ENCODE results near the gene SURF1. TPM values are rescaled to one million over a fixed set of nuclear protein-coding genes. Genes with fewer than 3 reads are reported as not detected.
"Not testable (repeated sequence)": the region's sequence is repeated elsewhere in the genome, so short reads cannot be mapped to it uniquely, and the experiment has no call there.

The SURF1 gene
- total RNA-seq, 1 experiment from 2014 or later, result 57.5 TPM

DNA sequence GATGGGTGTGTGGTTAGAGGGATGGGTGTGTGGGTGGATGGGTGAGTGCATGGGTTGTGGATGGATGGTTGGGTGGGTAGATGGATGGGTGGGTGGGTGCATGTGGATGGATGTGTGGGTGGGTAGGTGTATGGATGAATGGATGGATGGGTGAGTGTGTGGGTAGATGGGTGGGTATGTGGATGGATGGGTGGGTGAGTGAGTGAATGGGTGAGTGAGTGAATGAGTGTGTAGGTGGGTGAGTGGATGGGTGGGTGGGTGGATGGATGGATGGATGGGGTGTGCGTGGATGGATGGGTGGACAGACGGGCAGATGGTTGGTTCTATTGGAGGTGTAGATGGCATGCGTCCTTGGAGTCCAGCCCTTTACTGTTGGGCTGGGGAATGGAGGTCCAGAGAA, 37.1 kb upstream of the SURF1 start:
- DNase-seq, result no peak
- H3K4me1 Mint-ChIP-seq (ENCODE audit: low read depth, unreplicated experiment), result peaks cover 5% of the 10 kb centered on the region
- H3K36me3 Mint-ChIP-seq (ENCODE audit: insufficient read depth, unreplicated experiment), result no peaks in the 10 kb centered on the region
- no TSS peak for BruUV-seq (replicated peaks)
- H3K9me3 Mint-ChIP-seq (ENCODE audit: unreplicated experiment), result no peaks in the 10 kb centered on the region
- H3K4me1 ChIP-seq, result peaks cover 17% of the 10 kb centered on the region
- H3K27ac Mint-ChIP-seq (ENCODE audit: unreplicated experiment), result no peak overlapping the region
- TF ChIP-seq, protein P1, sequence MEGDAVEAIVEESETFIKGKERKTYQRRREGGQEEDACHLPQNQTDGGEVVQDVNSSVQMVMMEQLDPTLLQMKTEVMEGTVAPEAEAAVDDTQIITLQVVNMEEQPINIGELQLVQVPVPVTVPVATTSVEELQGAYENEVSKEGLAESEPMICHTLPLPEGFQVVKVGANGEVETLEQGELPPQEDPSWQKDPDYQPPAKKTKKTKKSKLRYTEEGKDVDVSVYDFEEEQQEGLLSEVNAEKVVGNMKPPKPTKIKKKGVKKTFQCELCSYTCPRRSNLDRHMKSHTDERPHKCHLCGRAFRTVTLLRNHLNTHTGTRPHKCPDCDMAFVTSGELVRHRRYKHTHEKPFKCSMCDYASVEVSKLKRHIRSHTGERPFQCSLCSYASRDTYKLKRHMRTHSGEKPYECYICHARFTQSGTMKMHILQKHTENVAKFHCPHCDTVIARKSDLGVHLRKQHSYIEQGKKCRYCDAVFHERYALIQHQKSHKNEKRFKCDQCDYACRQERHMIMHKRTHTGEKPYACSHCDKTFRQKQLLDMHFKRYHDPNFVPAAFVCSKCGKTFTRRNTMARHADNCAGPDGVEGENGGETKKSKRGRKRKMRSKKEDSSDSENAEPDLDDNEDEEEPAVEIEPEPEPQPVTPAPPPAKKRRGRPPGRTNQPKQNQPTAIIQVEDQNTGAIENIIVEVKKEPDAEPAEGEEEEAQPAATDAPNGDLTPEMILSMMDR (IDR thresholded peaks at IDR 0.05; ENCODE audit: insufficient read depth in 1 of 2, low read depth in 1 of 2, low read length in 1 of 2, severe bottlenecking in 1 of 2, unreplicated experiment in 1 of 2), result no peak
- H3K27me3 Mint-ChIP-seq (ENCODE audit: insufficient read depth, unreplicated experiment), result no peaks in the 10 kb centered on the region
- no peaks in the 10 kb centered on the region for H3K36me3 ChIP-seq (ENCODE audit: control insufficient read depth, insufficient read depth, low read length)
- intact Hi-C loops (cut with micrococcal nuclease; ENCODE audit: unreplicated experiment), result no loop called here
- H3K4me3 ChIP-seq (ENCODE audit: low read depth, low read length), result no peak overlapping the region
- CTCF ChIA-PET, result no interaction called here
- no peak overlapping the region for H3K4me3 Mint-ChIP-seq (ENCODE audit: unreplicated experiment)
- H3K9me3 ChIP-seq, result no peaks in the 10 kb centered on the region
- POLR2A ChIA-PET, result no interaction called here
- H3K27me3 ChIP-seq (replicated peaks; ENCODE audit: control insufficient read depth, insufficient read depth, low read length), result no peaks in the 10 kb centered on the region

DNA sequence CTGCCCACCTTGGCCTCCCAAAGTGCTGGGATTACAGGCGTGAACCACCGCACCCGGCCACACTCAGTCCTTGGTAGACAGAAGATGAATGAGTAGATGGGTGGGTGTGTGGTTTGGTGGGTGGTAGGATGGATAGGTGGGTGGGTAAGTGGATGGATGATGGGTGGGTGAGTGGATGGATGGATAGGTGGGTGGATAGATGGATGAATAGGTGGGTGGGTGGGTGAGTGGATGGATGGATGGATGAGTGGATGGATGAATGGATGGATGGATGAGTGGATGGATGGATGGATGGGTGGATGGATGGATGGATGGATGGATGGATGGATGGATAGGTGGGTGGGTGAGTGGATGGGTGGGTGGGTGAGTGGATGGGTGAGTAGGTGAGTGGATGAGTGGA, 36.0 kb upstream of the SURF1 start:
- Mint-ChIP-seq H3K4me3 (ENCODE audit: unreplicated experiment) (peak overlapping the region; percentile 61), H3K27ac (ENCODE audit: unreplicated experiment) (peak overlapping the region; percentile 29)
- H3K27me3 ChIP-seq (replicated peaks; ENCODE audit: control insufficient read depth, insufficient read depth, low read length); intact Hi-C loops (cut with micrococcal nuclease; ENCODE audit: unreplicated experiment); DNase-seq; H3K9me3 Mint-ChIP-seq (ENCODE audit: unreplicated experiment); H3K4me1 Mint-ChIP-seq (ENCODE audit: low read depth, unreplicated experiment); H3K36me3 Mint-ChIP-seq (ENCODE audit: insufficient read depth, unreplicated experiment); H3K36me3 ChIP-seq (ENCODE audit: control insufficient read depth, insufficient read depth, low read length); H3K27me3 Mint-ChIP-seq (ENCODE audit: insufficient read depth, unreplicated experiment); H3K9me3 ChIP-seq; BruUV-seq (replicated peaks): not testable (repeated sequence)
- Histone ChIP-seq H3K4me1 (peaks cover 17% of the 10 kb centered on the region), H3K4me3 (ENCODE audit: low read depth, low read length) (peak overlapping the region; percentile 11)
- ChIA-PET POLR2A (interaction anchor here (0.6 to 0.7 kb wide), 3 partner anchors 14 to 154 kb away, joined by 5 to 9 read pairs (median 6); no protein-coding TSS in a partner anchor), CTCF (interaction anchor here (0.6 to 0.7 kb wide), 3 partner anchors 33 to 67 kb away, joined by 3 to 5 read pairs (median 4); partner anchors contain the start of genes MED22 and RPL7A)

DNA sequence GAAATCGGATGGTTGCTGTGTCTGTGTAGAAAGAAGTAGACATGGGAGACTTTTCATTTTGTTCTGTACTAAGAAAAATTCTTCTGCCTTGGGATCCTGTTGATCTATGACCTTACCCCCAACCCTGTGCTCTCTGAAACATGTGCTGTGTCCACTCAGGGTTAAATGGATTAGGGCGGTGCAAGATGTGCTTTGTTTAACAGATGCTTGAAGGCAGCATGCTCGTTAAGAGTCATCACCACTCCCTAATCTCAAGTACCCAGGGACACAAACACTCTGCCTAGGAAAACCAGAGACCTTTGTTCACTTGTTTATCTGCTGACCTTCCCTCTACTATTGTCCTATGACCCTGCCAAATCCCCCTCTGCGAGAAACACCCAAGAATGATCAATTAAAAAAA, 35.2 kb upstream of the SURF1 start:
- H3K9me3 Mint-ChIP-seq (ENCODE audit: unreplicated experiment); H3K27me3 ChIP-seq (replicated peaks; ENCODE audit: control insufficient read depth, insufficient read depth, low read length); intact Hi-C loops (cut with micrococcal nuclease; ENCODE audit: unreplicated experiment); CTCF ChIA-PET; H3K36me3 Mint-ChIP-seq (ENCODE audit: insufficient read depth, unreplicated experiment); H3K27me3 Mint-ChIP-seq (ENCODE audit: insufficient read depth, unreplicated experiment); POLR2A ChIA-PET; H3K9me3 ChIP-seq; DNase-seq; BruUV-seq (replicated peaks); H3K36me3 ChIP-seq (ENCODE audit: control insufficient read depth, insufficient read depth, low read length); H3K4me3 ChIP-seq (ENCODE audit: low read depth, low read length): not testable (repeated sequence)
- peak overlapping the region; percentile 29 for H3K27ac Mint-ChIP-seq (ENCODE audit: unreplicated experiment)
- peaks cover 12% of the 10 kb centered on the region for H3K4me1 Mint-ChIP-seq (ENCODE audit: low read depth, unreplicated experiment)
- peaks cover 17% of the 10 kb centered on the region for H3K4me1 ChIP-seq
- H3K4me3 Mint-ChIP-seq (ENCODE audit: unreplicated experiment), result peak overlapping the region; percentile 61

DNA sequence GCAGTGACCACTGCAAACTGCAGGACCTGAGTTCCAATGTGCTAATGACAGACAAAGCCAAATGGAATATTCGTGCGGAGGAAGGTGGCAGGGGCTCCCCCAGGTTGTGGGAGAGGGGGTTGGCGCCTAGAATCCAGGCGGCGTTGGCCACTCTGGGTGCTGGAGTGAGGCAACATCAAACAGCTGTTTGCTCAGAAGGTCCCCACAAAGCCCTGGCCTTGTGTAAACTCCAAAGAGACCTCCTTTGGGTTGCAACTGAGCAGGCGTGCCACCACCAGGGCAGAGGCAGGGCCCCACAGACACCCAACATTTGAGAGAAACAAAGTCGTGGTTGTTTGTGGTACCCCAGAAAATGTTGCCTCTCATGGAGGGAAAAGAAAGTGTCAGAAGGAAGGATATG, 34.4 kb upstream of the SURF1 start:
- H3K36me3 Mint-ChIP-seq (ENCODE audit: insufficient read depth, unreplicated experiment), result no peaks in the 10 kb centered on the region
- H3K36me3 ChIP-seq (ENCODE audit: control insufficient read depth, insufficient read depth, low read length), result no peaks in the 10 kb centered on the region
- ChIA-PET POLR2A (no interaction called here), CTCF (no interaction called here)
- no peak overlapping the region for H3K4me3 Mint-ChIP-seq (ENCODE audit: unreplicated experiment)
- H3K9me3 ChIP-seq, result no peaks in the 10 kb centered on the region
- DNase-seq, result no peak
- peaks cover 17% of the 10 kb centered on the region for H3K4me1 ChIP-seq
- BruUV-seq (replicated peaks), result no TSS peak
- no peaks in the 10 kb centered on the region for H3K9me3 Mint-ChIP-seq (ENCODE audit: unreplicated experiment)
- H3K27ac Mint-ChIP-seq (ENCODE audit: unreplicated experiment), result peak overlapping the region; percentile 70
- H3K4me3 ChIP-seq (ENCODE audit: low read depth, low read length), result no peak overlapping the region
- TF ChIP-seq, protein P1 (IDR thresholded peaks at IDR 0.05; ENCODE audit: insufficient read depth in 1 of 2, low read depth in 1 of 2, low read length in 1 of 2, severe bottlenecking in 1 of 2, unreplicated experiment in 1 of 2), result no peak
- no peaks in the 10 kb centered on the region for H3K27me3 Mint-ChIP-seq (ENCODE audit: insufficient read depth, unreplicated experiment)
- H3K4me1 Mint-ChIP-seq (ENCODE audit: low read depth, unreplicated experiment), result peaks cover 12% of the 10 kb centered on the region
- no peaks in the 10 kb centered on the region for H3K27me3 ChIP-seq (replicated peaks; ENCODE audit: control insufficient read depth, insufficient read depth, low read length)
- intact Hi-C loops (cut with micrococcal nuclease; ENCODE audit: unreplicated experiment), result no loop called here

Measured in Caco-2 (cell line).